Femur (tissue), 1 donor: ENCODE results near the gene PDE4DIP.
"Not testable (repeated sequence)": the region's sequence is repeated elsewhere in the genome, so short reads cannot be mapped to it uniquely, and the experiment has no call there.

Source experiments
- DNase-seq: peaks from one replicate; pipeline ENCODE4 v3.0.0-alpha.2; 2017

Gene PDE4DIP

GRCh38 chr1:148844220-148844619 lies at the start of gene PDE4DIP:
Gene PDE4DIP (plus strand): TSS chr1:148844428. CDS start chr1:148844775, 347 bp downstream.
- not testable (repeated sequence) for DNase-seq

- DNase-seq, result not testable (repeated sequence)
Measured at GRCh38 chr1:148808268-148808928, 35.8 kb upstream of the PDE4DIP start.

- DNase-seq, result not testable (repeated sequence)
Measured at GRCh38 chr1:148808929-148809283, 35.3 kb upstream of the PDE4DIP start.

- not testable (repeated sequence) for DNase-seq
Measured at GRCh38 chr1:148822180-148822579, 22.0 kb upstream of the PDE4DIP start.

- not testable (repeated sequence) for DNase-seq
Measured at GRCh38 chr1:148823822-148824221, 20.4 kb upstream of the PDE4DIP start.

- not testable (repeated sequence) for DNase-seq
Measured at GRCh38 chr1:148825029-148825428, 19.2 kb upstream of the PDE4DIP start.

- not testable (repeated sequence) for DNase-seq
Measured at GRCh38 chr1:148828531-148828930, 15.7 kb upstream of the PDE4DIP start.

- DNase-seq, result not testable (repeated sequence)
Measured at GRCh38 chr1:148828962-148829361, 15.3 kb upstream of the PDE4DIP start.

- not testable (repeated sequence) for DNase-seq
Measured at GRCh38 chr1:148829365-148829764, 14.9 kb upstream of the PDE4DIP start.

- not testable (repeated sequence) for DNase-seq
Measured at GRCh38 chr1:148841262-148841661, 3.0 kb upstream of the PDE4DIP start.

- DNase-seq, result not testable (repeated sequence)
Measured at GRCh38 chr1:148844651-148845050, 423 bp downstream of the PDE4DIP start.

- DNase-seq, result not testable (repeated sequence)
Measured at GRCh38 chr1:148845068-148845467, 840 bp downstream of the PDE4DIP start.

GRCh38 chr1:148850347-148850746 lies 6.1 kb downstream of the PDE4DIP start:
- DNase-seq, result not testable (repeated sequence)

GRCh38 chr1:148850840-148851239 lies 6.6 kb downstream of the PDE4DIP start:
- DNase-seq, result not testable (repeated sequence)

GRCh38 chr1:148851684-148852083 lies 7.5 kb downstream of the PDE4DIP start:
- not testable (repeated sequence) for DNase-seq

- not testable (repeated sequence) for DNase-seq
Measured at GRCh38 chr1:148853363-148853762, 9.1 kb downstream of the PDE4DIP start.

- DNase-seq, result not testable (repeated sequence)
Measured at GRCh38 chr1:148854063-148854462, 9.8 kb downstream of the PDE4DIP start.

- DNase-seq, result not testable (repeated sequence)
Measured at GRCh38 chr1:148855367-148855766, 11.1 kb downstream of the PDE4DIP start.

GRCh38 chr1:148860049-148860448 lies 15.8 kb downstream of the PDE4DIP start:
- not testable (repeated sequence) for DNase-seq

- DNase-seq, result not testable (repeated sequence)
Measured at GRCh38 chr1:148860579-148861259, 16.5 kb downstream of the PDE4DIP start.

- not testable (repeated sequence) for DNase-seq
Measured at GRCh38 chr1:148862590-148862989, 18.4 kb downstream of the PDE4DIP start.

- DNase-seq, result not testable (repeated sequence)
Measured at GRCh38 chr1:148868924-148869633, 24.9 kb downstream of the PDE4DIP start.

- not testable (repeated sequence) for DNase-seq
Measured at GRCh38 chr1:148869634-148869961, 25.4 kb downstream of the PDE4DIP start.
